AML-193 (cell line): Measurements from ENCODE around the gene MYOG.
A peak's percentile ranks its signal among the peaks of the same experiment; 100 is the strongest.

Experiments used
- DNase-seq, 2 experiments: peaks; one replicate each; lab custom pipeline; 2025; lab: John Stamatoyannopoulos, UW

Gene MYOG

GRCh38 chr1:203085528-203086406 is at the start of gene MYOG:
MYOG (minus strand) TSS chr1:203086012; CDS start chr1:203085961, 51 bp downstream.
- no peak for DNase-seq

- peak; percentile 57 to 61 for DNase-seq
Observed at GRCh38 chr1:203133970-203134725, 48.3 kb upstream of the MYOG start.

- DNase-seq, result no peak
Observed at GRCh38 chr1:203131548-203132200, 45.9 kb upstream of the MYOG start.

DNA sequence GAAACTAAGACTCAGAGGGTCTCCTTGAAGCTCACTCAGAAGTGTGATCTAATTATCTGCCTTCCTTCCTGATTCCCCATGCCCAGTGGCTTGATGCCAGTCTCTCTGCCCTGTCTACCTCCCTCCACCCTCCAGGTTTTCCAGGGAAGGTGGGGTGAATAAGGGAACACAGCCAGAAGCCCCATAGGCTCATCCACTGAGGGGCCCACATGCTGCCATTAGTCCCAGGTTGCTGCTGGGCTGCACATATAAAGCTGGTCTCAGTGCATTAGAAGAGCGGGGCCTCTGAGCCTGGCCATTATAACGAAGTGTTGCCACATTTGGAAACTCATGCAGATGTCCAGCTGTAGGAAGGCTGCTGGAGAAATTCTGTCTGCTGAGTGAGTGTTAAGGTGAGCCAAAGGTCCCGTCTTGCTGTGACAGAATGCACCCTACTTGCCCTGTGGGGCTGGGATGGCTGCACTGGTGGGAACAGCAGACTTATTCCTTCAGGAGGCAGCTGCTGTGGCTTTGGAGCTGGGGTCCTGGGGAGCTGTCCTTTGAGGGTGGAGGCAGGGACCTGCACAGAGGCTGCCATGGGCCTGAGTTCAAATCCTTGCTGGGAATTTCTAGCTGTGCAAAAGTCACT is 44.7 kb upstream of the MYOG start:
- DNase-seq, result no peak

GRCh38 chr1:203129501-203130231 is 43.9 kb upstream of the MYOG start:
- peak in 1 of 2 experiments; percentile 15 for DNase-seq

DNA sequence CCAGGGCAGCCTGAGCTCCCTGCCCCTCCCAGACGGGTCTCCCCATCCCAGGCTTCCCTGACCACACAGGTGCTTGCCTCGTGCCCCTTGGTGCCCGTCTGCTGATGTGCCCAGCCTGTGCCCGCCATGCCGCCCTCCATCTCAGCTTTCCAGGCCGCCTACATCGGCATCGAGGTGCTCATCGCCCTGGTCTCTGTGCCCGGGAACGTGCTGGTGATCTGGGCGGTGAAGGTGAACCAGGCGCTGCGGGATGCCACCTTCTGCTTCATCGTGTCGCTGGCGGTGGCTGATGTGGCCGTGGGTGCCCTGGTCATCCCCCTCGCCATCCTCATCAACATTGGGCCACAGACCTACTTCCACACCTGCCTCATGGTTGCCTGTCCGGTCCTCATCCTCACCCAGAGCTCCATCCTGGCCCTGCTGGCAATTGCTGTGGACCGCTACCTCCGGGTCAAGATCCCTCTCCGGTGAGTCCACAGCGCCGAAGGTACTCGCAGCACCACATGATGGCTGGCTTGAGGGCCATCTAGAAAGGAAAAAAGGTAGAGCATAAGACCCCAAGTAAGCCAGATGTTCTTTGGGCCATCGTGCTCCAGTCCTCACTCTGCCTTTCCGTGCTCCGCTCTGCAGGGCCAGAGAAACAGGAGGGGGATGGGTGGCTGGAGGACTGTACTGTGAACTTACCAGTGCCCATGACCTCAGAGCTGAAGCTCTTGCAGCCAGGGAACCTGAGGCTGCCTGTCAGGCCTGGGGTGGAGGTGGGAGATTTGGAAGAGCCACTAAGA is 43.1 kb upstream of the MYOG start:
- DNase-seq, result no peak

DNA sequence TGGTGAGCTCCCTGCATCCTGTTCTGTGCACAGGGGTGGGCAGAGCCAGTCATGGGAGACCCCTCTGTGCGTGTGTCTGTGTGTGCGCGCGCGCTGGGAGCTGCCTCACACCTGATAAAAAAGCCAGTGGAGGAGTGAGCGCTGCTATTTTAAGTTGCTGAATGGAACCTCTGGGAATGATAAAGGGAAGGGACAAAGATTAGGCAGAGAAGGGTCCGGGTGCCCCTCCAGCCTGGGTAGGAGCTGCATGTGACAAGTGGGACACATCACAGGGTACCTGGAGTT is 42.6 kb upstream of the MYOG start:
- no peak for DNase-seq

- DNase-seq, result no peak
Observed at GRCh38 chr1:203127666-203128430, 42.0 kb upstream of the MYOG start, which contains the start of gene ADORA1. ADORA1 (plus strand) TSS chr1:203127726; CDS start chr1:203128842, 1,116 bp downstream.

- no peak for DNase-seq
Observed at GRCh38 chr1:203126866-203127665, 41.3 kb upstream of the MYOG start.

- DNase-seq, result peak in 1 of 2 experiments; percentile 6
Observed at GRCh38 chr1:203126151-203126865, 40.5 kb upstream of the MYOG start.

DNA sequence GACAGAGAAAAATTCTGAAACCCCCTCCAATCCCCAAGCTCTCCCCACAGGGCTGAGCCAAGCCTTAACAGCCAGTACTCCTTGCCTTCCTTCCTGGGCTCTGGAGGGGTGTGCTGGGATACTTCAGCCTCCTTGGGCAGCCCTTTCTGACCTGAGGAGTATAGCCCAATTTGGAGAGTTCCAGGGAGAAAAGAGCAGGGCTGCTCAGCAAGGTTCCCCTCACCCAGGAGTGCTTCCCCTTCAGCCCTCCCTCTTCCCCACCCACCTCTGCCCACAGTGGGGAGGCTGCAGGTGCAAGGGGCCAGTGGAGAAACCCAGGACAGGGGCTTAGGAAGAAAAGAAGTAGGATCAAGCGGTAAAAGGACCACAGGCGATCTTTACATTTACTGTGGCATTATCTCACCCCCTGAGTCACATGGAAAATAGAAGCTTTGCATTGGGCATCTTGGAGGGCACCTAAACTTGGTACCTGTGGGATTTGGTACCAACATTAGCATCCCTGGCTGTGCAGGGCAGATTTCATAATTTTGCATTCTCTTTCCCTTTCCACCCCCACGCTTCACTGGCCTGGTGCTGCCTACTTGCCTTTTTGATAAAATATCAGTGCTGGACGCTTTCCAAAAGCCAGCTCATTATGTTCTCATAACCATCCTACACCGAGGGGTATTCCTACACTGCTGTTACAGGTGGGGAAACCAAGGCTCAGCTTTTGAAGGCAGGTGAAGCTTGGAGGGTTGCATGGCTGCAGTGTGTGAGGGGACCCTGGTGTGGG is 38.9 kb upstream of the MYOG start:
- no peak for DNase-seq

GRCh38 chr1:203124011-203124410 is 38.2 kb upstream of the MYOG start:
- DNase-seq, result no peak

- no peak for DNase-seq
Observed at GRCh38 chr1:203122159-203122558, 36.3 kb upstream of the MYOG start.

- peak; percentile 73 to 80 for DNase-seq
Observed at GRCh38 chr1:203121186-203122015, 35.6 kb upstream of the MYOG start.

- DNase-seq, result no peak
Observed at GRCh38 chr1:203120325-203121153, 34.7 kb upstream of the MYOG start.
